ENCODE data around the gene RRM2.

The RRM2 gene

GRCh38 chr2:10135296-10136089 is 13.0 kb downstream of the RRM2 start:
- H3K4me2 ChIP-seq (ENCODE audit: low read length) = no peak overlapping the region
- no peak overlapping the region for H3K9ac ChIP-seq (ENCODE audit: low read depth, low read length)
- no peaks in the 10 kb centered on the region for H3K9me3 ChIP-seq (replicated peaks; ENCODE audit: low read length)
- H3K27me3 ChIP-seq (ENCODE audit: control insufficient read depth, insufficient read depth, low read length) = no peaks in the 10 kb centered on the region
- no peak overlapping the region for H3K4me3 ChIP-seq (ENCODE audit: low read length)
- H3K4me1 ChIP-seq (ENCODE audit: control insufficient read depth, insufficient read depth, low read length) = peaks cover 6% of the 10 kb centered on the region
- H3K36me3 ChIP-seq (ENCODE audit: insufficient read depth, low read length) = peaks cover 18% of the 10 kb centered on the region

GRCh38 chr2:10136101-10136934 is 13.8 kb downstream of the RRM2 start:
- H3K9me3 ChIP-seq (replicated peaks; ENCODE audit: low read length) = no peaks in the 10 kb centered on the region
- no peaks in the 10 kb centered on the region for H3K27me3 ChIP-seq (ENCODE audit: control insufficient read depth, insufficient read depth, low read length)
- H3K4me1 ChIP-seq (ENCODE audit: control insufficient read depth, insufficient read depth, low read length) = peaks cover 6% of the 10 kb centered on the region
- peaks cover 18% of the 10 kb centered on the region for H3K36me3 ChIP-seq (ENCODE audit: insufficient read depth, low read length)
- no peak overlapping the region for H3K4me2 ChIP-seq (ENCODE audit: low read length)
- H3K9ac ChIP-seq (ENCODE audit: low read depth, low read length) = no peak overlapping the region
- no peak overlapping the region for H3K4me3 ChIP-seq (ENCODE audit: low read length)

- Histone ChIP-seq H3K9me3 (replicated peaks; ENCODE audit: low read length) (no peaks in the 10 kb centered on the region), H3K27me3 (ENCODE audit: control insufficient read depth, insufficient read depth, low read length) (no peaks in the 10 kb centered on the region), H3K4me2 (ENCODE audit: low read length) (no peak overlapping the region), H3K4me1 (ENCODE audit: control insufficient read depth, insufficient read depth, low read length) (peaks cover 6% of the 10 kb centered on the region), H3K4me3 (ENCODE audit: low read length) (no peak overlapping the region), H3K36me3 (ENCODE audit: insufficient read depth, low read length) (peaks cover 10% of the 10 kb centered on the region), H3K9ac (ENCODE audit: low read depth, low read length) (no peak overlapping the region)
These were observed 14.7 kb downstream of the RRM2 start for GRCh38 chr2:10137053-10137843.

GRCh38 chr2:10139536-10139935 is 17.0 kb downstream of the RRM2 start:
- H3K4me2 ChIP-seq (ENCODE audit: low read length) = no peak overlapping the region
- H3K27me3 ChIP-seq (ENCODE audit: control insufficient read depth, insufficient read depth, low read length) = no peaks in the 10 kb centered on the region
- no peaks in the 10 kb centered on the region for H3K9me3 ChIP-seq (replicated peaks; ENCODE audit: low read length)
- peaks cover 6% of the 10 kb centered on the region for H3K4me1 ChIP-seq (ENCODE audit: control insufficient read depth, insufficient read depth, low read length)
- no peaks in the 10 kb centered on the region for H3K36me3 ChIP-seq (ENCODE audit: insufficient read depth, low read length)
- no peak overlapping the region for H3K9ac ChIP-seq (ENCODE audit: low read depth, low read length)
- H3K4me3 ChIP-seq (ENCODE audit: low read length) = no peak overlapping the region

- Histone ChIP-seq H3K4me3 (ENCODE audit: low read length) (no peak overlapping the region), H3K4me2 (ENCODE audit: low read length) (no peak overlapping the region), H3K9ac (ENCODE audit: low read depth, low read length) (no peak overlapping the region)
These were observed 18.5 kb downstream of the RRM2 start for GRCh38 chr2:10140841-10141610.

GRCh38 chr2:10141736-10142639 is 19.4 kb downstream of the RRM2 start:
- Histone ChIP-seq H3K4me3 (ENCODE audit: low read length) (no peak overlapping the region), H3K27me3 (ENCODE audit: control insufficient read depth, insufficient read depth, low read length) (no peaks in the 10 kb centered on the region), H3K4me2 (ENCODE audit: low read length) (no peak overlapping the region), H3K9me3 (replicated peaks; ENCODE audit: low read length) (no peaks in the 10 kb centered on the region), H3K4me1 (ENCODE audit: control insufficient read depth, insufficient read depth, low read length) (no peaks in the 10 kb centered on the region), H3K36me3 (ENCODE audit: insufficient read depth, low read length) (no peaks in the 10 kb centered on the region), H3K9ac (ENCODE audit: low read depth, low read length) (no peak overlapping the region)

More at GRCh38 chr2:10140841-10141610, 18.5 kb downstream of the RRM2 start:
- Histone ChIP-seq H3K27me3 (ENCODE audit: control insufficient read depth, insufficient read depth, low read length) (no peaks in the 10 kb centered on the region), H3K4me1 (ENCODE audit: control insufficient read depth, insufficient read depth, low read length) (peaks cover 3% of the 10 kb centered on the region), H3K36me3 (ENCODE audit: insufficient read depth, low read length) (no peaks in the 10 kb centered on the region), H3K9me3 (replicated peaks; ENCODE audit: low read length) (no peaks in the 10 kb centered on the region)

GRCh38 chr2:10142640-10142965 is 20.1 kb downstream of the RRM2 start:
- Histone ChIP-seq H3K27me3 (ENCODE audit: control insufficient read depth, insufficient read depth, low read length) (no peaks in the 10 kb centered on the region), H3K9me3 (replicated peaks; ENCODE audit: low read length) (no peaks in the 10 kb centered on the region), H3K4me2 (ENCODE audit: low read length) (no peak overlapping the region), H3K36me3 (ENCODE audit: insufficient read depth, low read length) (no peaks in the 10 kb centered on the region), H3K4me1 (ENCODE audit: control insufficient read depth, insufficient read depth, low read length) (no peaks in the 10 kb centered on the region), H3K9ac (ENCODE audit: low read depth, low read length) (no peak overlapping the region), H3K4me3 (ENCODE audit: low read length) (no peak overlapping the region)

GRCh38 chr2:10144771-10145518 is 22.4 kb downstream of the RRM2 start:
- Histone ChIP-seq H3K4me1 (ENCODE audit: control insufficient read depth, insufficient read depth, low read length) (no peaks in the 10 kb centered on the region), H3K36me3 (ENCODE audit: insufficient read depth, low read length) (no peaks in the 10 kb centered on the region), H3K9ac (ENCODE audit: low read depth, low read length) (no peak overlapping the region), H3K4me3 (ENCODE audit: low read length) (no peak overlapping the region), H3K4me2 (ENCODE audit: low read length) (no peak overlapping the region), H3K9me3 (replicated peaks; ENCODE audit: low read length) (no peaks in the 10 kb centered on the region), H3K27me3 (ENCODE audit: control insufficient read depth, insufficient read depth, low read length) (no peaks in the 10 kb centered on the region)

- Histone ChIP-seq H3K27me3 (ENCODE audit: control insufficient read depth, insufficient read depth, low read length) (no peaks in the 10 kb centered on the region), H3K4me2 (ENCODE audit: low read length) (no peak overlapping the region), H3K9me3 (replicated peaks; ENCODE audit: low read length) (no peaks in the 10 kb centered on the region), H3K9ac (ENCODE audit: low read depth, low read length) (no peak overlapping the region), H3K4me3 (ENCODE audit: low read length) (no peak overlapping the region), H3K36me3 (ENCODE audit: insufficient read depth, low read length) (no peaks in the 10 kb centered on the region), H3K4me1 (ENCODE audit: control insufficient read depth, insufficient read depth, low read length) (no peaks in the 10 kb centered on the region)
These were observed 23.2 kb downstream of the RRM2 start for GRCh38 chr2:10145519-10146357.
